HG03571 (cell line): ENCODE results near the gene TMEM17.

Experiments
- ATAC-seq: cut with Tn5 transposase; IDR thresholded peaks from one replicate; pipeline ENCODE4 v1.9.1; 2021; ENCODE audit not compliant: unreplicated experiment

TMEM17 gene

GRCh38 chr2:62474176-62474575, 31.8 kb downstream of the TMEM17 start:
- no peak for ATAC-seq

- no peak for ATAC-seq
Measured at GRCh38 chr2:62473246-62473827, 32.7 kb downstream of the TMEM17 start.

GRCh38 chr2:62472312-62472711, 33.7 kb downstream of the TMEM17 start:
- ATAC-seq, result no peak

GRCh38 chr2:62471816-62472215, 34.2 kb downstream of the TMEM17 start:
- no peak for ATAC-seq

GRCh38 chr2:62471404-62471803, 34.6 kb downstream of the TMEM17 start:
- no peak for ATAC-seq

GRCh38 chr2:62469548-62469947, 36.4 kb downstream of the TMEM17 start:
- ATAC-seq, result no peak

- no peak for ATAC-seq
Measured at GRCh38 chr2:62469114-62469513, 36.9 kb downstream of the TMEM17 start.

- ATAC-seq, result no peak
Measured at GRCh38 chr2:62467475-62468321, 38.3 kb downstream of the TMEM17 start.

- no peak for ATAC-seq
Measured at GRCh38 chr2:62467100-62467474, 38.9 kb downstream of the TMEM17 start.

- ATAC-seq, result no peak
Measured at GRCh38 chr2:62466503-62466854, 39.5 kb downstream of the TMEM17 start.

GRCh38 chr2:62465741-62466502, 40.1 kb downstream of the TMEM17 start:
- no peak for ATAC-seq

- ATAC-seq, result no peak
Measured at GRCh38 chr2:62465039-62465740, 40.8 kb downstream of the TMEM17 start.

GRCh38 chr2:62464221-62465007, 41.6 kb downstream of the TMEM17 start:
- ATAC-seq, result no peak

- ATAC-seq, result no peak
Measured at GRCh38 chr2:62462211-62462610, 43.8 kb downstream of the TMEM17 start.

GRCh38 chr2:62461707-62462106, 44.3 kb downstream of the TMEM17 start:
- no peak for ATAC-seq

- no peak for ATAC-seq
Measured at GRCh38 chr2:62461017-62461553, 44.9 kb downstream of the TMEM17 start.

GRCh38 chr2:62460175-62460574, 45.8 kb downstream of the TMEM17 start:
- no peak for ATAC-seq

- ATAC-seq, result no peak
Measured at GRCh38 chr2:62459672-62460071, 46.3 kb downstream of the TMEM17 start.

GRCh38 chr2:62459106-62459505, 46.9 kb downstream of the TMEM17 start:
- no peak for ATAC-seq

GRCh38 chr2:62458671-62459081, 47.3 kb downstream of the TMEM17 start:
- no peak for ATAC-seq
